Measurements from ENCODE around the gene PLD1.

DNA sequence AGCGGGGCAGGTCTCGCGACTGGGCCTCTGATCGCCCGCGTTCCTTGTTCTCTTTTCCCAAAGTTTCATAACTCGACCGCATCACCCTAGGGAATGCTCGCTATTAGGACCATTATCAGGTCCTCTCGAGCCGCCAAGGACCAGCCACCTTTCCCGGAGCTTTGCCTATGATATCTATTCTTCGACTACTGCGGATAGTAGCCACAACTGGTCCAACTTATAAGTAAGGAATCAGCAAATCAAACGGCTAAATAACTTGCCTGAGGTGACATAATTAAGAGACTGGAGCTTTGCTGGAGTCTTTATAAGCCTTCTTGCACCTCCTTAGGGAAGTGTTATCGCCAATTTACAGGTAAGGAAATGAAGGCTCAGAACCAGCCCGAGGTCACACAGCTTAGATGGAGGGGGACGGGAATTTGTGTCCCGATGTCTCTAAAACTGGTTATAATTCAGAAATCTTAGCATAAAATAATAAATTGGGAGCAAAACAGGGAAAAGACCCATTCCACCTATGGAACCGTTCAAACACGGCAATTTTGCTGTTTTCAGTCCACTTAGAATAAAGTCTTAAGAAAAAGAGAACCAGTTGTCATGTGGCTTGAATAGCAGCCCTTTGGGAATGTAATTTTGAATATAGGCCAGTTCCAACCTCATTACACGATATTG, 479 bp upstream of the PLD1 start:
- TF ChIP-seq, protein P1, sequence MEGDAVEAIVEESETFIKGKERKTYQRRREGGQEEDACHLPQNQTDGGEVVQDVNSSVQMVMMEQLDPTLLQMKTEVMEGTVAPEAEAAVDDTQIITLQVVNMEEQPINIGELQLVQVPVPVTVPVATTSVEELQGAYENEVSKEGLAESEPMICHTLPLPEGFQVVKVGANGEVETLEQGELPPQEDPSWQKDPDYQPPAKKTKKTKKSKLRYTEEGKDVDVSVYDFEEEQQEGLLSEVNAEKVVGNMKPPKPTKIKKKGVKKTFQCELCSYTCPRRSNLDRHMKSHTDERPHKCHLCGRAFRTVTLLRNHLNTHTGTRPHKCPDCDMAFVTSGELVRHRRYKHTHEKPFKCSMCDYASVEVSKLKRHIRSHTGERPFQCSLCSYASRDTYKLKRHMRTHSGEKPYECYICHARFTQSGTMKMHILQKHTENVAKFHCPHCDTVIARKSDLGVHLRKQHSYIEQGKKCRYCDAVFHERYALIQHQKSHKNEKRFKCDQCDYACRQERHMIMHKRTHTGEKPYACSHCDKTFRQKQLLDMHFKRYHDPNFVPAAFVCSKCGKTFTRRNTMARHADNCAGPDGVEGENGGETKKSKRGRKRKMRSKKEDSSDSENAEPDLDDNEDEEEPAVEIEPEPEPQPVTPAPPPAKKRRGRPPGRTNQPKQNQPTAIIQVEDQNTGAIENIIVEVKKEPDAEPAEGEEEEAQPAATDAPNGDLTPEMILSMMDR (IDR thresholded peaks at IDR 0.05): no peak
- TF ChIP-seq POLR2A (IDR thresholded peaks at IDR 0.05): no peak
- TF ChIP-seq EP300 (IDR thresholded peaks at IDR 0.05): no peak
